Activated T-cell treated with anti-CD3 and anti-CD28 coated beads, Interleukin-2, amount 50 U/mL, for 24 hours (primary cell): Measurements from ENCODE around the gene WDR81.
"Not testable (repeated sequence)": the region's sequence is repeated elsewhere in the genome, so short reads cannot be mapped to it uniquely, and the experiment has no call there.

ENCODE experiments used
- DNase-seq: peaks from one replicate; pipeline ENCODE4 v3.0.0-alpha.2; 2020
- H3K27ac Mint-ChIP-seq: 2 replicates; pipeline ENCODE4 v1.8.0; 2020; ENCODE audit warnings: mild to moderate bottlenecking, mixed read lengths
- H3K27me3 Mint-ChIP-seq: 2 replicates; pipeline ENCODE4 v1.8.0; 2020; ENCODE audit warnings: mixed read lengths
- H3K36me3 Mint-ChIP-seq: 2 replicates; pipeline ENCODE4 v1.8.0; 2020; ENCODE audit warnings: low read depth, mixed read lengths
- H3K4me1 Mint-ChIP-seq: 2 replicates; pipeline ENCODE4 v1.8.0; 2020; ENCODE audit warnings: low read depth, mixed read lengths
- H3K4me3 Mint-ChIP-seq: 2 replicates; pipeline ENCODE4 v1.8.0; 2020; ENCODE audit warnings: mild to moderate bottlenecking, moderate library complexity, mixed read lengths
- H3K9me3 Mint-ChIP-seq: 2 replicates; pipeline ENCODE4 v1.8.0; 2020; ENCODE audit warnings: mixed read lengths

The WDR81 gene

GRCh38 chr17:1750628-1751027 is 26.1 kb downstream of the WDR81 start:
- Mint-ChIP-seq H3K4me1 (no peaks in the 10 kb centered on the region), H3K9me3 (no peaks in the 10 kb centered on the region), H3K4me3 (no peak overlapping the region), H3K27ac (no peak overlapping the region), H3K27me3 (no peaks in the 10 kb centered on the region), H3K36me3 (no peaks in the 10 kb centered on the region)
- DNase-seq, result no peak

- Mint-ChIP-seq H3K4me1 (no peaks in the 10 kb centered on the region), H3K4me3 (no peak overlapping the region)
- no peak for DNase-seq
Observed at GRCh38 chr17:1752425-1753262, 28.1 kb downstream of the WDR81 start.

GRCh38 chr17:1753767-1754429 is 29.4 kb downstream of the WDR81 start:
- Mint-ChIP-seq H3K36me3 (no peaks in the 10 kb centered on the region), H3K27me3 (no peaks in the 10 kb centered on the region), H3K27ac (no peak overlapping the region), H3K9me3 (no peaks in the 10 kb centered on the region), H3K4me1 (no peaks in the 10 kb centered on the region), H3K4me3 (no peak overlapping the region)
- no peak for DNase-seq

More at GRCh38 chr17:1752425-1753262, 28.1 kb downstream of the WDR81 start:
- Mint-ChIP-seq H3K9me3 (no peaks in the 10 kb centered on the region), H3K27me3 (no peaks in the 10 kb centered on the region), H3K27ac (no peak overlapping the region), H3K36me3 (no peaks in the 10 kb centered on the region)

GRCh38 chr17:1754430-1755112 is 30.1 kb downstream of the WDR81 start:
- no peaks in the 10 kb centered on the region for H3K36me3 Mint-ChIP-seq
- no peaks in the 10 kb centered on the region for H3K9me3 Mint-ChIP-seq
- H3K4me1 Mint-ChIP-seq, result no peaks in the 10 kb centered on the region
- no peak overlapping the region for H3K27ac Mint-ChIP-seq
- no peaks in the 10 kb centered on the region for H3K27me3 Mint-ChIP-seq
- H3K4me3 Mint-ChIP-seq, result no peak overlapping the region
- DNase-seq, result no peak

GRCh38 chr17:1755252-1755826 is 30.8 kb downstream of the WDR81 start:
- H3K27ac Mint-ChIP-seq, result no peak overlapping the region
- H3K9me3 Mint-ChIP-seq, result no peaks in the 10 kb centered on the region

GRCh38 chr17:1755827-1756262 is 31.3 kb downstream of the WDR81 start:
- Mint-ChIP-seq H3K36me3 (no peaks in the 10 kb centered on the region), H3K27ac (no peak overlapping the region), H3K27me3 (no peaks in the 10 kb centered on the region), H3K9me3 (no peaks in the 10 kb centered on the region), H3K4me1 (no peaks in the 10 kb centered on the region), H3K4me3 (no peak overlapping the region)
- DNase-seq, result no peak

More at GRCh38 chr17:1755252-1755826, 30.8 kb downstream of the WDR81 start:
- H3K36me3 Mint-ChIP-seq, result no peaks in the 10 kb centered on the region
- no peak overlapping the region for H3K4me3 Mint-ChIP-seq
- H3K27me3 Mint-ChIP-seq, result no peaks in the 10 kb centered on the region
- no peaks in the 10 kb centered on the region for H3K4me1 Mint-ChIP-seq
- no peak for DNase-seq

GRCh38 chr17:1758807-1759206 is 34.3 kb downstream of the WDR81 start:
- no peaks in the 10 kb centered on the region for H3K36me3 Mint-ChIP-seq
- no peaks in the 10 kb centered on the region for H3K27me3 Mint-ChIP-seq
- H3K4me1 Mint-ChIP-seq, result peaks cover 24% of the 10 kb centered on the region
- no peaks in the 10 kb centered on the region for H3K9me3 Mint-ChIP-seq
- H3K27ac Mint-ChIP-seq, result no peak overlapping the region
- no peak for DNase-seq
- no peak overlapping the region for H3K4me3 Mint-ChIP-seq

GRCh38 chr17:1759529-1759928 is 35.0 kb downstream of the WDR81 start:
- DNase-seq, result no peak
- H3K36me3 Mint-ChIP-seq, result no peaks in the 10 kb centered on the region
- no peak overlapping the region for H3K4me3 Mint-ChIP-seq
- no peak overlapping the region for H3K27ac Mint-ChIP-seq
- no peaks in the 10 kb centered on the region for H3K9me3 Mint-ChIP-seq
- peaks cover 31% of the 10 kb centered on the region for H3K4me1 Mint-ChIP-seq
- H3K27me3 Mint-ChIP-seq, result no peaks in the 10 kb centered on the region

- H3K27me3 Mint-ChIP-seq, result no peaks in the 10 kb centered on the region
- H3K27ac Mint-ChIP-seq, result peak overlapping the region; percentile 40
- H3K4me1 Mint-ChIP-seq, result peaks cover 33% of the 10 kb centered on the region
- no peaks in the 10 kb centered on the region for H3K36me3 Mint-ChIP-seq
- H3K9me3 Mint-ChIP-seq, result no peaks in the 10 kb centered on the region
- no peak overlapping the region for H3K4me3 Mint-ChIP-seq
- no peak for DNase-seq
Observed at GRCh38 chr17:1762233-1762900, 37.9 kb downstream of the WDR81 start.

GRCh38 chr17:1762901-1763898 is 38.7 kb downstream of the WDR81 start:
- peak; percentile 56 for DNase-seq
- Mint-ChIP-seq H3K27me3 (no peaks in the 10 kb centered on the region), H3K4me3 (no peak overlapping the region), H3K36me3 (no peaks in the 10 kb centered on the region), H3K4me1 (peaks cover 37% of the 10 kb centered on the region), H3K27ac (peak overlapping the region; percentile 76), H3K9me3 (no peaks in the 10 kb centered on the region)

GRCh38 chr17:1764284-1764683 is 39.8 kb downstream of the WDR81 start:
- peak overlapping the region; percentile 1 for H3K4me3 Mint-ChIP-seq
- H3K36me3 Mint-ChIP-seq, result no peaks in the 10 kb centered on the region
- peaks cover 38% of the 10 kb centered on the region for H3K4me1 Mint-ChIP-seq
- no peaks in the 10 kb centered on the region for H3K27me3 Mint-ChIP-seq
- peak overlapping the region; percentile 76 for H3K27ac Mint-ChIP-seq
- no peaks in the 10 kb centered on the region for H3K9me3 Mint-ChIP-seq
- peak; percentile 70 for DNase-seq

GRCh38 chr17:1764705-1765104 is 40.2 kb downstream of the WDR81 start:
- H3K4me3 Mint-ChIP-seq, DNase-seq, H3K9me3 Mint-ChIP-seq, H3K36me3 Mint-ChIP-seq, H3K27me3 Mint-ChIP-seq: not testable (repeated sequence)
- Mint-ChIP-seq H3K27ac (peak overlapping the region; percentile 76), H3K4me1 (peaks cover 42% of the 10 kb centered on the region)

GRCh38 chr17:1765576-1765975 is 41.1 kb downstream of the WDR81 start:
- H3K36me3 Mint-ChIP-seq, result no peaks in the 10 kb centered on the region
- H3K9me3 Mint-ChIP-seq, result no peaks in the 10 kb centered on the region

More at GRCh38 chr17:1765576-1765975, 41.1 kb downstream of the WDR81 start:
- no peak overlapping the region for H3K27ac Mint-ChIP-seq
- DNase-seq, result no peak
- no peaks in the 10 kb centered on the region for H3K27me3 Mint-ChIP-seq
- peaks cover 47% of the 10 kb centered on the region for H3K4me1 Mint-ChIP-seq
- H3K4me3 Mint-ChIP-seq, result no peak overlapping the region
